GM21390 (cell line): ENCODE measurements around the gene HDAC6.
"Not testable (repeated sequence)": the region's sequence is repeated elsewhere in the genome, so short reads cannot be mapped to it uniquely, and the experiment has no call there.

ENCODE experiments used
- ATAC-seq: cut with Tn5 transposase; IDR thresholded peaks from one replicate; pipeline ENCODE4 v1.9.1; 2021; ENCODE audit not compliant: unreplicated experiment

Gene HDAC6

GRCh38 chrX:48824066-48824465, 22.2 kb downstream of the HDAC6 start:
- ATAC-seq, result no peak

GRCh38 chrX:48826135-48826875, 24.4 kb downstream of the HDAC6 start, which contains the start of gene ERAS:
Gene ERAS, plus strand, starts transcription at chrX:48826513. Its CDS starts 2,611 bp downstream, at chrX:48829124.
- ATAC-seq, result no peak

- ATAC-seq, result no peak
Observed at GRCh38 chrX:48826876-48827653, 25.2 kb downstream of the HDAC6 start.

GRCh38 chrX:48827654-48827968, 25.7 kb downstream of the HDAC6 start:
- ATAC-seq, result no peak

DNA sequence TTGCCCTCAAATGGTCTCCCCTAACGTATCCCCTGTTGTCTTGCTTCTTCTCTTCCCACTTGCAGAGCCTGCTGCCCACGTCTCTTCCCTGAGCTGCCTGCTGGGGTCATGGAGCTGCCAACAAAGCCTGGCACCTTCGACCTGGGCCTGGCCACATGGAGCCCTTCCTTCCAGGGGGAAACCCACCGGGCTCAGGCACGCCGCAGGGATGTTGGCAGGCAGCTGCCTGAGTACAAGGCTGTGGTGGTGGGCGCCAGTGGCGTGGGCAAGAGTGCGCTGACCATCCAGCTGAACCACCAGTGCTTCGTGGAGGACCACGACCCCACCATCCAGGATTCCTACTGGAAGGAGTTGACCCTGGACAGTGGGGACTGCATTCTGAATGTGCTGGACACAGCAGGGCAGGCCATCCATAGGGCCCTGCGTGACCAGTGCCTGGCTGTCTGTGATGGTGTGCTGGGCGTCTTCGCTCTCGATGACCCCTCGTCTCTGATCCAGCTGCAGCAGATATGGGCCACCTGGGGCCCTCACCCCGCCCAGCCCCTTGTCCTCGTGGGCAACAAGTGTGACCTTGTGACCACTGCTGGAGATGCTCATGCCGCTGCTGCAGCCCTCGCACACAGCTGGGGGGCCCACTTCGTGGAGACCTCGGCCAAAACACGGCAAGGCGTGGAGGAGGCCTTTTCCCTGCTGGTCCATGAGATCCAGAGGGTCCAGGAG, 27.3 kb downstream of the HDAC6 start:
- ATAC-seq, result no peak

DNA sequence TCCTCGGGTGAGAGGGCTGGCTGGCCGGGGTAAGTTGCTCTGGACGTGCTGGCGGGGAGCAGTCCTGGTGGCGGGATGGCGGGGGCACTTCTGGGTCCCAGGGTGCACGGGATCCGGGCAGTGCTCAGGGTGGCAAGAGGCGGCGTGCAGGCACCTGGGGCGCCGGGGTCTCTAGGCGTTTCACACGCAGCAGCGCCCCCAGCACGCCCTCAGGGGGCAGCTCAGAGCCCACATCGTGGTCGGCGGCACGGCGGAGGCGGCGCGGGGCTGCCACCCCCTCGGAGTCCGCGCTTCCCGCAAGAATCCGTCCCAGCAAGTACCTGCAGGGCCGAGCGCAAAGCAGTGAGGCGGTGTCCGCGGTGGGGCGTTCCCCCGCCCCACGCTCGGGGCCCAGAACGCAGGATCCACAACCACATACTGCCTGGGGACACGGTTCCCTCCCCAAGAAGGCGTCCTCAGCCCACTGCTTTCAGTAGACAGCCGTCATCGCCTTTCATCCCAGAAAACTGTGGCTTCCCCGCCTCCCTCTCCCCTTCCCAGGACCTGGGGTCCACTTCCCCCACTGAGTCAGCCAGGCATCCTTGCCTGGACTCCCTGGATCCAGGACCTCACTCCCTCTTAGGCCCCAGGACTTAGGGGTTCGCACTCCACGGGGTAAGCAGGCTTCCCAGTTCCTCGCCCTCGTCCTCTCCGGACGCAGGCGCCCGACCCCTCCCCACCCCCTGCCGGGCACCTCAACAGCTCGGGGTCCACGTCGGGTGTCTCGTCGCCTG, 29.5 kb downstream of the HDAC6 start:
- ATAC-seq, result no peak

DNA sequence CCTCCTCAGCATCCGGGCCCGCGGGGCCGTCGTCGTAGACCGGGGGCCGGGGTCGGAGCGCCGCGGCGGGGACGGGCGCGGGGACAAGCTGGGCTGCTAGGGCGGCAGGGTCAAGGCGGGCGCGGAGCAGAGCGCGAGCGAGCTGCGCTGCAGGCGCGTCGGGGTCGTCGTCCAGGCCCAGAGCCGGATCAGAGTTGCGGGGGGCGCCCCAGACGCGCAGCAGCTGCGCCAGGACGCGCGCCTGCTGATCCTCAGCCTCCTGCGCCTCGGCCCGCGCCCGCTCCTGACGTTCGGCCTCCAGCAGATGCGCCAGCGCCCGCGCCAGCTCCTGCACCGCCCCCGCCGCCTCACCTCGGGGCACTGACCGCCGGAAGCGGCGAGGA, 30.0 kb downstream of the HDAC6 start:
- ATAC-seq, result no peak

DNA sequence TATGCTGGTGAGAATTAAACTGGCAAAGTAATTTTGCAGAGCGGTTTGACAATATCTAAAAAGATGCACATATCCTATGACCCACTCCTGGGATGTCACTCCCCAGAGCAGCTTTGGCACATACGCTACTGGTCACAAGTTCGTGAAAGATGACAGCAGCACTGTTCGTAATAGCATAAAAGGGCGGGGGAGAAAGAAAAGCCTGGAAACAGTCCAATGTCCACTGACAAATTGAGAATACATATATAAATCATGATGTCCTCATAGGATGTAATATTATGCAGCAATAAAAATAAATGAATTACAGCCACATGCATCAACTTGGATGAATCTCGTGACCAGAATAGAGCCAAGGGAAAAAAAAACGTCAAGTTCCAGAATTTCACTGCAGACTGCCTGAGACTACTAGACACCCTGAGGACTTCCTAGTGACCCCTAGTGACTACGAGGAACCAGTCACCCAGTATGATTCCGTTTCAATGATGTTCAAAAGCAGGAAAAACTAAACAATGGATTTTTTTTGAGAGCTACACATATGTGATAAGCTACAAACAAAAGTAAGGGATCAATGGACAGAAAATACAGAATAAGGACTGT, 31.8 kb downstream of the HDAC6 start:
- ATAC-seq, result no peak

- no peak for ATAC-seq
Observed at GRCh38 chrX:48834383-48834709, 32.5 kb downstream of the HDAC6 start.

- no peak for ATAC-seq
Observed at GRCh38 chrX:48835524-48836329, 33.9 kb downstream of the HDAC6 start, which contains the start of gene PCSK1N. Gene PCSK1N, minus strand, starts transcription at chrX:48835610. Its CDS starts 78 bp downstream, at chrX:48835532.

DNA sequence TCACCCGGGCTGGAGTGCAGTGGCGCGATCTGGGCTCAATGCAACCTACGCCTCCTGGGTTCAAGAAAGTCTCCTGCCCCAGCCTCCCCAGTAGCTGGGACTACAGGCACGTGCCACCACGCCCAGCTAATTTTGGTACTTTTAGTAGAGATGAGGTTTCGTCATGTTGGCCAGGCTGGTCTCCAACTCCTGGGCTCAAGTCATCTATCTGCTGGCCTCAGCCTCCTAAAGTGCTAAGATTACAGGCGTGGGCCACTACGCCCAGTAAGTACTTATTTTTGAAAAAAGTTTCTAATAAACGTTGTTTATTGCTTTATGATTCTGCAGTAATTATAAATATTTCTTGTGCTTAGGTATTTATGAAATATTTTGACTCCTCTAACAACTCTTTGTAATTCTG, 37.8 kb downstream of the HDAC6 start:
- no peak for ATAC-seq

GRCh38 chrX:48848847-48849246, 47.0 kb downstream of the HDAC6 start:
- no peak for ATAC-seq

DNA sequence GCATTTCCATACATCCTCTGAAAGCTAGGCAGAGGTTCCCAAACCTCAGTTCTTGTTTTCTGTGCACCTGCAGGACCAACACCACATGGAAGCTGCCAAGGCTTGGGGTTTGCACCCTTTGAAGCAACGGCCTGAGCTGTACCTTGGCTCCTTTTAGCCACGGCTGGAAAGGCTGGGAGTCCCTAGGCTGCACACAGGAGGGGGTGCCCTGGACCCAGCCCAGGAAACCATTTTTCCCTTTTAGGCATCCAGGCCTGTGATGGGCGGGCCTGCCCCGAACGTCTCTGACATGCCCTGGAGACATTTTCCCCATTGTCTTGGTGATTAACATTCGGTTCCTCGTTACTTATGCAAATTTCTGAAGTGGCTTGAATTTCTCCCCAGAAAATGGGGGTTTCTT, 51.0 kb downstream of the HDAC6 start:
- no peak for ATAC-seq

DNA sequence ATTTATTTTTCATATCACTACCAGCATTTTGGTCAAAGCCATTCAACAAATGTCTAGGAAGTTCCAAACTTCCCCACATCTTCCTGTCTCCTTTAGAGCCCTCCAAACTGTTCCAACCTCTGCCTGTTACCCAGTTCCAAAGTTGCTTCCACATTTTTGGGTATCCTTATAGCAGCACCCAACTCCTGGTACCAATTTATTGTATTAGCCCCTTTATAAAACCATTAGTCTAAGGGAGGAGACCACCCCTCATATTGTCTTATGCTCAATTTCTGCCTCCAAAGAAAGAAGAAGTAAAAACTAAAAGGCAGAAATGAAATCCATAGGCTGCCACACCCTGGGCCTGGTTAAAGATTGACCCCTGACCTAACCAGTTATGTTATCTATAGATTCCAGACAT, 51.6 kb downstream of the HDAC6 start:
- ATAC-seq, result not testable (repeated sequence)

- ATAC-seq, result not testable (repeated sequence)
Observed at GRCh38 chrX:48854121-48854804, 52.4 kb downstream of the HDAC6 start.

- no peak for ATAC-seq
Observed at GRCh38 chrX:48854898-48855297, 53.0 kb downstream of the HDAC6 start.

DNA sequence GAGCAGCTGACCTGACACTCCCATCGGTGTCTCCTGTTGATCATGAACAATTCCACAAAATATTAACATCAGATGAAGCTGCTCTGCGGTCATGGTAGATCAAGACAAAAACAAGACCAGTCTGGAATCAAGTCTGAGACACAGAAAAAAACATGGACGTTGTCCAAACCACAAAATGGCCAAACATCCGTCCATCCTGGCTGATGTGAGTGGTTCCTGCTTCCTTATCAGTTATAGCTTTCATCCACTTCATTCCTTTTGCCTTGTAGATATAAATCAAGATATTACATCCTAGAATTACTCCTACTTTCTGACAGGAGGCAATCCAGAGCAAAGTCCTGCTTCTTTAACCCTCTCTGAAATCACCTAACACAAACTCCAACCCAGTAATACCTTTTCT, 62.3 kb downstream of the HDAC6 start:
- ATAC-seq, result no peak

DNA sequence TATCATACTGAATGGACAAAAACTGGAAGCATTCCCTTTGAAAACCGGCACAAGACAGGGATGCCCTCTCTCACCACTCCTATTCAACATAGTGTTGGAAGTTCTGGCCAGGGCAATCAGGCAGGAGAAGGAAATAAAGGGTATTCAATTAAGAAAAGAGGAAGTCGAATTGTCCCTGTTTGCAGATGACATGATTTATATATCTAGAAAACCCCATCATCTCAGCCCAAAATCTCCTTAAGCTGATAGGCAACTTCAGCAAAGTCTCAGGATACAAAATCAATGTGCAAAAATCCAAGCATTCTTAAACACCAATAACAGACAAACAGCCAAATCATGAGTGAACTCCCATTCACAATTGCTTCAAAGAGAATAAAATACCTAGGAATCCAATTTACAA, 70.2 kb downstream of the HDAC6 start:
- ATAC-seq, result not testable (repeated sequence)
